Stimulated activated CD4-positive, alpha-beta T cell treated with anti-CD3 and anti-CD28 coated beads, Interleukin-12 subunit alpha, Interleukin-12 subunit beta, amount 100 ng/mL, for 24 hours (primary cell): ENCODE results near the gene ZNF367.
"Not testable (repeated sequence)": the region's sequence is repeated elsewhere in the genome, so short reads cannot be mapped to it uniquely, and the experiment has no call there.

Experiments
- DNase-seq, 2 experiments: peaks; one replicate each; pipeline ENCODE4 v3.0.0-alpha.2; 2020; ENCODE audit warnings: low read depth in 2 of 2

The ZNF367 gene

DNA sequence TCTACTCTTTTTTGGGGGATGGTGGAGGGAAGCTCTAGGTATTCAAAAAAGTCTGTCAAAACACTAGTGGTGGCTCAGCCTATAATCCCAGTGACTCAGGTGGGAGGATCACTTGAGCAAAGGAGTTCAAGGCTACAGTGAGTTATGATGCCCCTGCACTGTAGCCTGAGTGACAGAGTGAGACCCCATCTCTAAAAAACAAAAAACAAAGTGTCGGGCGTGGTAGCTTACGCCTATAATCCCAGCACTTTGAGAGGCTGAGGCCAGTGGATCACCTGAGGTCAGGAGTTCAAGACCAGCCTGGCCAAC lies 18.9 kb downstream of the ZNF367 start:
- no peak for DNase-seq

DNA sequence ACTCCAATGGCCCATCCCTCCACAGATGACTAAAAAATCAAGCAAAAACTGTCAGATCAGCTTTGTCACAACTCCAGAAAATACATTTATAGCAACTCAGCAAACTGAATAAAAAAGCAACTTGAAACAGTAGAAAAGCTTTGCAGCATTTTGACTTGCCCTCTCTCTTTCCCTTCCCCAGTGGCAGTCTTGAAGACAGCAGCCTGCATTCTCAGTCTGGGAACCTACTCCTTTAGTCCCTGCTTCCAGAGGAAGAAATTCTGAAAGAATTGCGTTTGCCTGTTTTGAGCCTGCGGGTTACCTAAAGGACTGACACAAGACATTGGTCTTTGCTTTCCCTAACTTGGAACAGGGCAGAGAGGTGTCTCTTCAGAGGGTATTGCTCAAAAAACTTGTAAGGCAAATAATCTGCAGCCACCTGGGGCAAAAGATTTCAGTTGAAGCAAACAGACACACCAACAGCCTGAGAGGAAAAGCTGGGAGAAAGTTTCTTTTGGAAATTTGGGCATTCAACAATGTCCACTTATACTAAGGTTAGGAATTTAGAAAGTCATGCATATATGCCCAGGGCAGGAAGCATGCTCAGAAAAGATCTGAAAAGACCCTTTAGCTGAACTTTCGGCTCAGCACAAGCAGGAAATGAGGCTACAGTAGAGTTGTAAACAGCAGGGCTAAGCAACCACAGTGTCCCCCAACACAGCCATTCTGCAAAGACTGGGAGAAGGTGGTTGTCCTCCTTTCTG lies 19.4 kb downstream of the ZNF367 start:
- DNase-seq: no peak

- no peak for DNase-seq
These were observed 22.2 kb downstream of the ZNF367 start for GRCh38 chr9:96395964-96396363.

- no peak for DNase-seq
These were observed 23.2 kb downstream of the ZNF367 start for GRCh38 chr9:96394832-96395496.

- no peak for DNase-seq
These were observed 25.9 kb downstream of the ZNF367 start for GRCh38 chr9:96392263-96392662.

DNA sequence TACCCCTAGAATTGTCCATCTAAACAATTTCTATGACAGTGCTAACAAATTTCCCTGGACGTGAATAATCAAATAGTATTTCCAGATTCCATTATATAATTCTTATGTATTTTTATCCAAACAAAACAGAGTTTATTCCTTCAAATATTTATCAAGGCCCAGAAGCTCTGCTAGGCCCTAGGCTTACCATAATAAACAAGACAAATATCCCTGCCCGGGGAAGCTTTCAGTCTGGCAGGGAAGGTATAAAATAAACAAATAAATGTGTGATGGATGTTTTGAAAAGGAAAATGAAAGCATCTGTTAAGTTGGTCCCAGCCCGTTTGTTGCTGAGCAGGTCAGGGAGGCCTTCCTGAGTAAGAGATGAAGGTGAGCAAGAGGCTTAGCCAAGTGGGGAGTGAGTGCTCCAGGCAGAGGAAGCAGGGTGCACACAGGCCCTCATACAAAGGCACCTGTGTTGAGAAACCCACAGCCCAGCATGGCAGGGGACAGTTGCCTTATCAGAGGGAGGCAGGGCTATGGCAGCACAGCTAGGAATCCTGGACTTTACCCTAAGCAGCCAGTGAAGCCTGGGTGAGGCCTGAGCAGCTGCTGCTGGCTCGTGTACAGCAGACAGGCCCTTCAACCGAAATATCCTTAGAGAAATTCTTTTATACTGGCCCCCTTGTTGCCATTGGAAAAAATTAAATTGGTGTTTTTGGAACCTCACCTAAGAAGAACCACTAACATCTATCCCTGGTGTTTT lies 27.0 kb downstream of the ZNF367 start:
- no peak for DNase-seq

DNA sequence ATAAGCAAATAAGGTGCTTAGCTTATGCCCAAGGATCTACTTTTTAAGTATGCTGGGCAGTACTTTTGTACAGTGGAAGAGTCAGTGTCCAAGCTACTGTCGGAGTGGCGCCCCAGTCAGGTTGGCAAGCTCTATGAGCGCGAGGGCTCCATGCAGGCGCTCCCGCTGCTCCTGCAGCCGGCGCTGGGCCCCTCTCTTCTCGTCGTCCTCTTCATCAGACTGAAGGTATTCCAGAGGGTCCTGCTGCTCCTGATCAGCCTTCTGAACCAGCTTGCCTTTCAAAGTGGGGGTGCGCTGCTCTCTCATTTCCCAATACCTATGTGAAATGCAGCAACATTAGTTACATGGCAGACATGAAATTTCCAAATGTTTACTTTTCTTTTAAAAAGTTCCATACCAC lies 30.0 kb downstream of the ZNF367 start:
- no peak for DNase-seq

DNA sequence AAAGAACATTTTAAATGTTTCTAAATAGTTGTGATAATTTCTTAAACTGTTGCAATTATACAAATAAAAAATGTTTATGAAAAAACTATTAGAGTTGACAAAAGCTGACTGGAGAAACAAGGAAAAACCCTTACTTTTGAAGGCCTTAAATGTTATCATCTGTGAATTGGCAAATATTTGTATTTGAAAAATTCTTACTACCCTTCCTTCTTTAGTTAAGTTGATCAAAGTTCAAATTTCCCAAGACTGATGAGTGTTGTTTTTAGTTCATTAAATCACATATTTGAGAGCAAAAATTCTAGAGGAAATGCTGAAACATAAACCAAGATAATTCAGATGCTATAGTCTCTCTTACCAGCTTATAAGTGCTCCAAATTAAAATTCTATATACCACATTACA lies 32.0 kb downstream of the ZNF367 start:
- DNase-seq: no peak

DNA sequence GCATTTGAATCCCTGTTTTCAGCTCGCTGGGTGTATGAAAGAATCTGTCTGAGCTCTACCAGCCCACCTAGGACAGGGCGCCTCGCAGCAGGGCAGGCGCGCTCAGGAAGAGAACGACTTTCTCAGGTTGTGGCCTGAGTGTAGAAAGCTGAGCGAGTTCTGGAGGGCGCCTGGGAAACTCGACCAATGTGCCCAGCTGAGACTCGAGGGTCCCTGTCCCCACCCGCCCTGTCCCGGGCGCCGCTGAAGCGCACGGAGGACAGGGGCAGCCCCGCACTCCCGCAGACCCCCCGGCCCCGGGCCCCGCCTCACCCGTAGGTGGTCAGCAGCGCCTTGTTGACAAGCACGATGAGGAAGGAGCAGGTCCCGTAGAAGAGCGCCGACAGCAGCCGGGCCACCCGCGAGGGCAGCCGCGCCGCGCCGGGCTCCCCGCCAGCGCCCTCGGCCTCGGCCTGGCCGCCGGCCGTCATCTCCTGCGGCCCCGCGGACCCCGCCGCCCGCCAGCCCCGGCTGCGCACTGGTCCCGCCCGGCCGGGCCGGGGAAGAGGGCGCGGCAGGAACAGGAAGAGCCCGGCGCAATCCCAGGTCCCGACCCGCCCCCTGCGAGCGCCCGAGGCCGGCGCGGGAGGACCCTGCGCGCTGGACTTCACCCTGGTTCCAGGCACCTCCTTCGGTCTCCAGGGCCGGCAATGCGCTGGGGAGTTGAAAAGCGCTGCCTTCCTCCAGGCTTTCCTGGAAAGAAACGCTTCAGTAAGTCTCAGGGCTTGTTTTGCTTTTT lies 34.8 kb downstream of the ZNF367 start, which contains the start of gene SLC35D2:
TSS of gene SLC35D2 (minus strand) at position 547 of the 778 bp plus-strand sequence. CDS start at position 470, 77 bp downstream.
- no peak for DNase-seq

DNA sequence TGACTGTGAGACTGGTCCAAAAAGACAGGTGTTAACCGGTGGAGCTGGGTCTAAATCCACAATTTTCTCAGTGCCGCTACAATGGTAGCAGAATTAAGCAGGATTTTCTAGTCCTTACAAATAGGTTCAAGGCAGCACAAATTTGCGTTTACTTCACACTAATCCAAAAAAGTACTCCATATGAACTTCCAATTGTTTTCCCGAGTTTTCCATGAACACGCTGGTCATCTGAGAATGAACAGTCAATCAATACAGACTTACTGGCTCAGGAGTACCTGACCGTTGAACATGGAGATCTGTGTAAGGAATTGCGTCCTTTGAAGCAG lies 35.4 kb downstream of the ZNF367 start:
- no peak for DNase-seq

GRCh38 chr9:96382175-96382574 lies 36.0 kb downstream of the ZNF367 start:
- DNase-seq: no peak

- no peak for DNase-seq
These were observed 36.5 kb downstream of the ZNF367 start for GRCh38 chr9:96381696-96382095.

DNA sequence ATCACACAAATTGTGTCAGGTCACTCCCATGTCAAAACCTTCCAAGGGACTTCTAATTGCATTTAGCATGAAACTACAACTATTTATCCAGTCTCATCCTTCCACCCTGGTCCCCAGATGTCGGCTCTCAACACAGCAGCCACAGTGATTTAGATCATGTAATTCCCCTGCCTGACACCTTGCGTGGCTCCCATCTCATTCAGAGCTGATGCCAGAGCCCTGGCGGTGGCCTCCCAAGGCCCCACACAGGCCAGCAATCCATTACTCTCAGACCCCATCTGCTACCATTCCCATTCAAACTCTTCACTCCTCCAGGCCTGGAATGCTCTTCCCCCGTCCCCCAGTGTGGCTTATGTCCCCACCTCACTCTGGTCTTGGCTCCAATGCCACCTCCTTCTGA lies 37.0 kb downstream of the ZNF367 start:
- DNase-seq: no peak

DNA sequence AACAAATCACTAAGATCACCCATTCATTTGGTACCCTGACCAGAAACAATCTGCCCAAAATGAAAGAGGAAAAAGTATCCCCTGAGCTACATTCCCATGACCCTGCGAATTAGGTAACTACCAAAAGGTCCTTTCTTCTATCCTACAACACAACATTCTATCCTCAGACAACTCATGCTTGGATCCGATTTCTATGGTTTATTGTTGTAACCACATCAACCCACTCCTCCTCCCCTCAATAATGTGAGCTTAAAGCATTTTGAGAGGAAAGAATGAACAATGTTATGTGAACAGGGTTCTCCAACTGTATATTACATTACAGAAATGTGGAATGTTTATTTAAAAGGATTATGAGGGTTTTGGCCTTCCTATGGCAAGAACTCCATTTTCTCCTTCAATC lies 38.7 kb downstream of the ZNF367 start:
- DNase-seq: no peak

GRCh38 chr9:96378187-96378586 lies 40.0 kb downstream of the ZNF367 start:
- no peak for DNase-seq

GRCh38 chr9:96376891-96377874 lies 41.0 kb downstream of the ZNF367 start:
- DNase-seq: no peak

GRCh38 chr9:96375507-96375906 lies 42.7 kb downstream of the ZNF367 start:
- DNase-seq: not testable (repeated sequence)

DNA sequence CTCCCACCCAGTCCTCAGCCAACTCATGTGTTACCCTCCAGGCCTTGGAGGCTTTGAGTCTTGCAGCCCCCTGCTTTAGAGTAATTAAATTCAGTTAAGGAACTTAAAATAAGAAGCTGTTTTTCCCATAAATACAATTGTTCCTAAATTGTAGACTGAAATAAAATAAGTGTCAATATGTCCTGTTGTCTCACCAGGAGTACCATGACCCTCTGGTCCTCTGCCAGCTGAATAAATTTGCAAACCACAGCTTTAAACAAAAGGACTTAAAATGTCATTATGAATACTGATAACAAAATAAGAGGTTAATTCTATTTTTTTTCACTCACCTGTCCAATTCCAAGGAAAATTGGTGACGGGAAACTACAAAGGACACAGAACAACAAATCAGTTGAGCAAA lies 50.2 kb downstream of the ZNF367 start:
- no peak for DNase-seq

DNA sequence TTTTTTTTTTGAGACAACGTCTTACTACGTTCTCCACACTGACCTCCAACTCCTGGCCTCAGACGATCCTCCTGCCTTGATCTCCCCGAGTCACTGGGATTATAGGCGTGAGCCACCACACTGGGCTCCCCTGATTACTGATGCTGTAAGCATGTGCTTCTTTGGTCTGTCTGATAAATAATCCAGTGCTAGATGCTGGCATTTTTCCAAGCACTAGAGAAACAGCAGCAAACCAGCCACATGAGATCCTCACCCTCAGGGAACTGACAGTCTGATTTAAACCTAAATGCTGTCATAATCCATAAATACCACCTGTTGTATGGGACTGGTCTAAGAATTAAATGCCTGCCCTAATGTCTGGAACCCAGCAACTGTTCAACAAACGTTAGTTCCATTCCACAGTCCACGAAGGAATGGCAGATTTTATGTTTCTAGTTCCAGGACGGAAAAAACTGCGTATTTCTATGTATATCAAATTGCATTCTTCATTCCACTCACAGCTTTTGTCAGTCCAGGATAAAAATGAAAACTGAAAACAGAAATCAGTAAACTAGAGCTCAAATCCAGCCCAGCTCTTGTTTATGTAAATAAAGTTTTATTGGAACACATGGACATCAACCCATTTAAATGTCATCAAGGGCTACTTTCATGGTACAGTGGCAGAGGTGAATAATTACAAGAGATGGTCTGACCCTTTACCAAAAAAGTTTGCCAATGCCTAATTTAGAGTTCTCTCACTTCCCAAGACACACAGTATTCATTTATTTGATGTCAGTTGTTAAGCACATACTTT lies 54.8 kb downstream of the ZNF367 start:
- DNase-seq: no peak

DNA sequence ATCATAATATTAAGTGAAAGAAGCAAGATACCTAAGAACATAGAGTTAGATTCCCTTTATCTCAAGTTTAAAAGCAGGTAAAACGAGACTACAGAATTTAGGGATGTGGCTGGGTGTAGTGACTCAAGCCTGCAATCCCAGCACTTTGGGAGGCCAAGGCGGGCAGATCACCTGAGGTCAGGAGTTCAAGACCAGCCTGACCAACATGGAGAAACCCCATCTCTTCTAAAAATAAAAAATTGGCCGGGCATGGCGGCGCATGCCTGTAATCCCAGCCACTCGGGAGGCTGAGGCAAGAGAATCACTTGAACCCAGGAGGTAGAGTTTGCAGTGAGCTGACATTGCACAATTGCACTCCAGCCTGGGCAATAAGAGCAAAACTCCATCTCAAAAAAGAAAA lies 56.1 kb downstream of the ZNF367 start:
- DNase-seq: not testable (repeated sequence)
